ENCODE results near the gene FRMD8.
"Not testable (repeated sequence)": the region's sequence is repeated elsewhere in the genome, so short reads cannot be mapped to it uniquely, and the experiment has no call there.

Gene FRMD8

DNA sequence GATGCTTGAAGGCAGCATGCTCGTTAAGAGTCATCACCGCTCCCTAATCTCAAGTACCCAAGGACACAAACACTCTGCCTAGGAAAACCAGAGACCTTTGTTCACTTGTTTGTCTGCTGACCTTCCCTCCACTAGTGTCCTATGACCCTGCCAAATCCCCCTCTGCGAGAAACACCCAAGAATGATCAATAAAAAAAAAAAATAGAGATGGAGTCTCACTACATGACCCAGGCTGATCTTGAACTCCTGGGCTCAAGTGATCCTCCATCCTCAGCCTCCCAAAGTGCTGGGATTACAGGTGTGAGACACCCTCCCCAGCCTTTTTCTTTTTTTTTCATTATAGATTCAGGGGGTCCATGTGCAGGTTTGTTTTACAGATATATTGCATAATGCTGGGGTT lies 65.8 kb downstream of the FRMD8 start:
- not testable (repeated sequence) for DNase-seq

DNA sequence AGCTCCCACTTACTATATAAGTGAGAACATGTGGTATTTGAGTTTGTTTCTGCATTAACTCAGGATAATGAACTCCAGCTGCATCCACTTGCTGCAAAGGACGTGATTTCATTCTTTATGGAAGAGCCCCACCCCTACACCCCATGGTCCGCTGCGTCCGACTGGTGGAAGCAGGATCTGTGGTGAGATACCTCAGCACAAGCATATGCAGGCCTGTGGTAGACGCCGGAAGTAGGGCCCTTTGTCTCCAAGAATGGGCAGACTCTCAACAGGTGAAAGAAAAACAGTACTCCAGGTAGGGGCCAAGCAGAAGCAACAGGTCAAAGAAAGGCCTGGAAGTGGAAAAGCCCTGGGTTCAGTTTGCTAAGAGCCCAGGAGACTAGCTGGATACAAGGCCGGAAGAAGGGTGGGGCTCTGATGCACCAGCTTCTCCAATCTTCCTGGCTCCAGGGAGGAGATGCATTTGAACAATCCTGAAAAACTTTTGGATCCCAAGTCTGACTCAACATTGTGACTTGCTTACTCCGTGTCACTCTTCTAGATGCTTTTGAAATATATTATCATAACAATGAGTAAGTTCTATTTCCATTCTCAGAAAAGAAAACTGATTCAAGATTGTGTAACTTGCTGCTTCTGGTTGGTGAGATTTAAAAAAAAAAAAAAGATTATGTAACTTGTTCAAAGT lies 66.5 kb downstream of the FRMD8 start:
- peak in 3 of 56 donors; percentile 13 to 47 (median 24) for DNase-seq

DNA sequence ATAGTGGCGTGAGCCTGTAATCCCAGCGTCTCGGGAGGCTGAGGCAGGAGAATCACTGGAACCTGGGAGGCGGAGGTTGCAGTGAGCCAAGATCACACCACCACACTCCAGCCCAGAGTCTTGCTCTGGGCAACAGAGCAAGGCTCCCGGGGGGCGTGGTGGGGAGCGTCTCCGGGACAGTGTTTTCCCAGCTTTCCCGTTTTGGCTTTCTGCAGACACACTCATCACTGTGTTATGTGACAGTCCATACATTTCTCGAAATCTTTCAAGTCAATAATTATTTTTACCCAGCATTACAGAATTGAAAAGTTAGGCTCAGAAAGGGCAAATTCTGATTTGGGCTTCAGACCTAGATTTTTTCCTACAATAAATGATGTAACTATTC lies 67.9 kb downstream of the FRMD8 start:
- no peak for DNase-seq

DNA sequence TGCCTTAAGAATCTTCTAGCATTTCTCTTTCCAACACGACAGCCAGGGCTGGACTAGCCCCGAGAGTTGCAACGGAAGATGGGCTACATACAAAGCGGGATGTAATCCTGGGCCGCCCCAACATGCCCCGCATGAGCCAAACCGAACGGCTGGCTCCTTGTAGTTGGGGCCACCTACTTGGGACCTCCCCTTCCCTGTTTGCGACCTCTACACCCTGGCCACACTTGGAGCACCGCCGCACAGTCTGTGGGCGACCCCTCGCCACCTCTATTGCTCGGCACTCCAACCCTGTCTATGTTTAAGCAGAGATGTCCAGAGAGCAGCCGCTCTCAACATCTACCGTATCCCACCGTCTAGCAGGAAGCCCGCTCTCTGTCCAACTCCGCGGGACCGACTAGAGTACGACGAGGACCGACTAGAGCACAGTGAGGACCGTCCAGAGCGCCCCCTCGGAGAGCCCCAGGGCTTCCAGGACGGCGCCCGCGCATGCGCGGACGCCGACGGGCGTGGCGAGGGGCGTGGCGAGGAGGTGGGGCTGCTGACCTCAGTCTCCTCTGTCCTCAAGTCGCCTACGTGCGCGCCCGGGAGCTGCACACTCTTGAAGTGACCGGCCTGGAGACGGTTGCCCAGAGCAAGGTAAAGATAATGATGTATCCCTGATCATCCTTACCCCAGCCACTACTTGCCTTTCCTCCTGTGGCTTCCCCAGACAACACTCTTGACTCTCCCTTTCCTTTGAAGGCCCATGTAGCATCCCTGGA lies 68.4 kb downstream of the FRMD8 start:
- DNase-seq = peak; percentile 33 to 92 (median 81)

DNA sequence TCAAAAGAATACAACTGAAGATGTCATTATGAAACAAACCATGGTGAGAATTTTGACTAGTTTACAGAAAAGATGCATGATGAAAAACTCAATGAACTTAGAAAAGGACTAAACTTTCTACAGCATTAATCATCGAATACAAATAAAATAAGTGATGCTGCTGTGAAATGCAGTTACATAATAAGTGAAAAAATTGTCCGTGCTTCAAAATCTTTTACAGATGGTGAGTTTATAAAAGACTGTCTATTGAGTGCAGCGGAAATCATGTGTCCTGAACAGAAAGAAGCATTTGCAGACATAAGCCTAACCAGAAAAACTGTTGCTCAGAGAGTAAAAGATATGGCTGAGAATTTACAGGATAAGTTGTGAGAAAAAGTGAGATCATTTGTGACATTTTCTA lies 70.0 kb downstream of the FRMD8 start:
- no peak for DNase-seq

DNA sequence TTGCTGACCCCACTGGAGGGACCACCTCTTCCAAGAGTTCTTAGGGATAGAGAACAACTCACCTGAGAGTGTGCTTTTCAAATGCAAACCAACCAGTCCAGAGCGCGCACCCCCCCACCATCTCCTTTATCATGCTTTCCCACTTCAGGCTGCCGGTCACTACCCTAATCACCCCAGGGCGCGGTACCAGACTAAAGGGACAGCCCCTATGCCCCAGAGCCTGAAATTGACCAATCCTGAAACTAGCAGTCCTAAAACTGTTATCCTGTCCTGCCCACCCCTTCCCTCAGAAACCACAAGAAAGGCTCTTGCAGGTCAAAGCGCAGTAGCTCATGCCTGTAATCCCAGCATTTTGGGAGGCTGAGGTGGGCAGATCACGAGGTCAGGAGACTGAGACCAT lies 73.1 kb downstream of the FRMD8 start:
- no peak for DNase-seq

Measured in nucleus accumbens (tissue), 56 donors.